ENCODE data around the gene PTPRE.

Gene PTPRE

GRCh38 chr10:127933271-127933670, 26.4 kb downstream of the PTPRE start:
- Histone ChIP-seq H3K4me1 (ENCODE audit: control insufficient read depth, insufficient read depth, low read length) (peaks cover 2% of the 10 kb centered on the region), H3K36me3 (ENCODE audit: control insufficient read depth, insufficient read depth, low read length, severe bottlenecking) (no peaks in the 10 kb centered on the region), H3K9me3 (ENCODE audit: control insufficient read depth, low read length) (no peaks in the 10 kb centered on the region), H3K9ac (ENCODE audit: low read length) (no peak overlapping the region), H3K27me3 (replicated peaks; ENCODE audit: control insufficient read depth, insufficient read depth, low read length) (no peaks in the 10 kb centered on the region), H3K4me3 (ENCODE audit: low read length) (no peak overlapping the region)
- DNase-seq (ENCODE audit: low read depth): no peak

DNA sequence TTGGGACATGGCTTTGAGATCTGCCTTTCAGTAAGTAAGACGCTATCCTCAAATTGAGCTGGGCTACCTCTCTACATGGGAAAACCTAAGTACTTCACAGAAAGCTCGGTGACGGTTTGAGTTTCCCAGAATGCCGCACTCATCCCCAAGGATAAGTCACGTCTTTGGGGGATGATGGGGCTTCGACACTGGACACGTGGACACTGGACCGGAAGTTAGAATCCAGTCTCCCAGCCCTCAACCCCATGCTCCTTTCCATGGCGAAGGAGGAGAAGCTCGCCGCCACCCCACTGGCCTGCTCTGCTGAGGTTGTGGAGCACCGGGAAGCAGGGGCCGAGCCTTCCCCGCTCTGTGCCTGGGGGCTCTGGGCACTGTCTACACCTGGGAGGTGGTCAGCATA, 27.5 kb downstream of the PTPRE start:
- no peaks in the 10 kb centered on the region for H3K9me3 ChIP-seq (ENCODE audit: control insufficient read depth, low read length)
- H3K27me3 ChIP-seq (replicated peaks; ENCODE audit: control insufficient read depth, insufficient read depth, low read length): no peaks in the 10 kb centered on the region
- no peaks in the 10 kb centered on the region for H3K36me3 ChIP-seq (ENCODE audit: control insufficient read depth, insufficient read depth, low read length, severe bottlenecking)
- no peak overlapping the region for H3K9ac ChIP-seq (ENCODE audit: low read length)
- DNase-seq (ENCODE audit: low read depth): no peak
- H3K4me3 ChIP-seq (ENCODE audit: low read length): no peak overlapping the region
- no peaks in the 10 kb centered on the region for H3K4me1 ChIP-seq (ENCODE audit: control insufficient read depth, insufficient read depth, low read length)

DNA sequence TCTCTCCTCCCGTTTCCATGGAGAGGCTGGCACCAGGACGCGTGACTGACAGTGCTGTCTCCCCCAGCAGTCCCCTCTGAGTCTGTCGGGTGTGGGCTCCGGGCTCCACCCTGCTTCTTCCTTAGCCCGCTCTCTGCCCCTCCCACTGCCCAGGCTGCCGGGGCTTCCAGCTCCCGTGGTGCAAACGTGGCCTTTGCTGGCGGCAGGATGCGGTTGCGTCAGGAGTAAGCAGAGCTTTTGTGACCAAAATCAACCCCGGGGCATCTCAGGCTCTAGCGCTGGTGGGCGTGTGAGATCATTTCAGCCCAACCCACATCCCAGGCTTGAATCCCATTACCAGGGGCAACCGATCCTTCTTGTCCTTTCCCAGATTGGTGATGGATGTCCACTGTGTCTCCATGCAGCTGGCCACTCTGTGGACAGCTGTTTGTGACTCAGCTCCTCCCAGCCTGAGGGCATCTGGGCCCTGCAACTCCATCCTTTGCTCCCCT, 28.2 kb downstream of the PTPRE start:
- H3K9ac ChIP-seq (ENCODE audit: low read length): no peak overlapping the region
- H3K36me3 ChIP-seq (ENCODE audit: control insufficient read depth, insufficient read depth, low read length, severe bottlenecking): no peaks in the 10 kb centered on the region
- no peak overlapping the region for H3K4me3 ChIP-seq (ENCODE audit: low read length)
- H3K9me3 ChIP-seq (ENCODE audit: control insufficient read depth, low read length): no peaks in the 10 kb centered on the region
- H3K27me3 ChIP-seq (replicated peaks; ENCODE audit: control insufficient read depth, insufficient read depth, low read length): no peaks in the 10 kb centered on the region
- DNase-seq (ENCODE audit: low read depth): no peak
- H3K4me1 ChIP-seq (ENCODE audit: control insufficient read depth, insufficient read depth, low read length): no peaks in the 10 kb centered on the region

- no peak for DNase-seq (ENCODE audit: low read depth)
- Histone ChIP-seq H3K4me1 (ENCODE audit: control insufficient read depth, insufficient read depth, low read length) (no peaks in the 10 kb centered on the region), H3K4me3 (ENCODE audit: low read length) (no peak overlapping the region), H3K9me3 (ENCODE audit: control insufficient read depth, low read length) (no peaks in the 10 kb centered on the region), H3K9ac (ENCODE audit: low read length) (no peak overlapping the region), H3K36me3 (ENCODE audit: control insufficient read depth, insufficient read depth, low read length, severe bottlenecking) (no peaks in the 10 kb centered on the region), H3K27me3 (replicated peaks; ENCODE audit: control insufficient read depth, insufficient read depth, low read length) (no peaks in the 10 kb centered on the region)
Measured at GRCh38 chr10:127937069-127937468, 30.2 kb downstream of the PTPRE start.

DNA sequence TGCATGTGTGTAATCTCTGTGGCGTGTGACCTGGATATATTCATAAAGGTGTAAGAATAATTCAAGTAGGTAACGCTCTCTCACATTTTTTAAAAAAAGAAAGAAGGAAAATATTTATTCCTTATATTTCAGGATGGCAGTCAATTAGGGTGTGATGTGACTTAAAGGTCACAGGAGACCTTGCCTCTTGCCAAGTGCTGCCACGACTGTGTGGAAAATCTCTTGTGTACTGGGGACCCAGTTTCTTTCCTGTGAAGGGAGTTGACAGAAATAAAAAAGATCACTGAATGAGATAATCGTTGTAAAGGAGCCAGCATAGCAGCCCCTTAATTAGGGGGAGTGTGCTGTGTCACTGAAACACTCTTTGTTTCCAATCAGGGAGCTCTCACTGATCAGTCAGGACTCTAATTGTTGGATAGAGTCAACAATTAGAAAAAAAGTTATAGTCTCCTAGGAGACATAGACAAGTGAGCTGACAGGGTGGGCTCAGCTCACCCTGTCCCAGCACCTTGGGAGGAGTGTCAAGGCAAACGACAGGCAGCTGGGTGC, 31.1 kb downstream of the PTPRE start:
- H3K4me1 ChIP-seq (ENCODE audit: control insufficient read depth, insufficient read depth, low read length): no peaks in the 10 kb centered on the region
- H3K36me3 ChIP-seq (ENCODE audit: control insufficient read depth, insufficient read depth, low read length, severe bottlenecking): no peaks in the 10 kb centered on the region
- no peak for DNase-seq (ENCODE audit: low read depth)
- H3K4me3 ChIP-seq (ENCODE audit: low read length): no peak overlapping the region
- H3K9ac ChIP-seq (ENCODE audit: low read length): no peak overlapping the region
- no peaks in the 10 kb centered on the region for H3K27me3 ChIP-seq (replicated peaks; ENCODE audit: control insufficient read depth, insufficient read depth, low read length)
- H3K9me3 ChIP-seq (ENCODE audit: control insufficient read depth, low read length): no peaks in the 10 kb centered on the region

GRCh38 chr10:127939786-127940330, 33.0 kb downstream of the PTPRE start:
- Histone ChIP-seq H3K4me3 (ENCODE audit: low read length) (no peak overlapping the region), H3K9me3 (ENCODE audit: control insufficient read depth, low read length) (no peaks in the 10 kb centered on the region), H3K27me3 (replicated peaks; ENCODE audit: control insufficient read depth, insufficient read depth, low read length) (no peaks in the 10 kb centered on the region), H3K36me3 (ENCODE audit: control insufficient read depth, insufficient read depth, low read length, severe bottlenecking) (no peaks in the 10 kb centered on the region), H3K4me1 (ENCODE audit: control insufficient read depth, insufficient read depth, low read length) (no peaks in the 10 kb centered on the region), H3K9ac (ENCODE audit: low read length) (no peak overlapping the region)
- DNase-seq (ENCODE audit: low read depth): no peak

- no peaks in the 10 kb centered on the region for H3K27me3 ChIP-seq (replicated peaks; ENCODE audit: control insufficient read depth, insufficient read depth, low read length)
- no peaks in the 10 kb centered on the region for H3K9me3 ChIP-seq (ENCODE audit: control insufficient read depth, low read length)
- H3K4me3 ChIP-seq (ENCODE audit: low read length): no peak overlapping the region
- DNase-seq (ENCODE audit: low read depth): no peak
- H3K4me1 ChIP-seq (ENCODE audit: control insufficient read depth, insufficient read depth, low read length): peaks cover 5% of the 10 kb centered on the region
- no peaks in the 10 kb centered on the region for H3K36me3 ChIP-seq (ENCODE audit: control insufficient read depth, insufficient read depth, low read length, severe bottlenecking)
- H3K9ac ChIP-seq (ENCODE audit: low read length): no peak overlapping the region
Measured at GRCh38 chr10:127940866-127941640, 34.1 kb downstream of the PTPRE start.

GRCh38 chr10:127942811-127943210, 35.9 kb downstream of the PTPRE start:
- no peak for DNase-seq (ENCODE audit: low read depth)
- H3K4me3 ChIP-seq (ENCODE audit: low read length): no peak overlapping the region
- H3K27me3 ChIP-seq (replicated peaks; ENCODE audit: control insufficient read depth, insufficient read depth, low read length): no peaks in the 10 kb centered on the region
- no peak overlapping the region for H3K9ac ChIP-seq (ENCODE audit: low read length)
- H3K9me3 ChIP-seq (ENCODE audit: control insufficient read depth, low read length): no peaks in the 10 kb centered on the region
- peaks cover 5% of the 10 kb centered on the region for H3K4me1 ChIP-seq (ENCODE audit: control insufficient read depth, insufficient read depth, low read length)
- H3K36me3 ChIP-seq (ENCODE audit: control insufficient read depth, insufficient read depth, low read length, severe bottlenecking): no peaks in the 10 kb centered on the region

DNA sequence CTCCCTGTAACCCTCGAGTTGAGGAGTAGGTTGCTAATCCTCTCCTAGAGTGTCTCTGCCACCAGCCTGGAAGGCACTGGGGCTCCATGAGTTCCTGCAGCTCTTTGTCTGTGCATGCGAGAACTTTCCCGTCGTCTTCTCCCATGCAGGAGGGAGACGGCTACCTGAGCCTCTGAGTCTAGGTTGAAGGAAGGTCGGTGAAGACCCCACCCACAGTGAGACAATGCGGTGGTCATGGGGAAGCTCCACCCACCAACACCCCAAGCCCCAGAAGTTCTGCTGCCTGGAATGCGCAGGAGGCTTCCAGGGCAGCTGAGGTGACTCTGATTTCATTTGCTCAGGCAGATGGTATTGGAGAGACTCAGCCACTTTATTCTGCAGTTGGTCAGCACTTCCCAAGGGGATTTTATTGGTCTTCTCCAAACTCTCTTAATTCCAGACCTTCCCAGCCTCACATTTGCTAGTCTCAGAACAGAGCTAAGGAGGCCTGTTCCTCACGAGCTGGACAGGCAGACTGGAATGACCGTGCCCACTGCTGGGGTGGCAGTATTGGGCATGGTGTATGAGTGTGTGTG, 36.5 kb downstream of the PTPRE start:
- H3K36me3 ChIP-seq (ENCODE audit: control insufficient read depth, insufficient read depth, low read length, severe bottlenecking): no peaks in the 10 kb centered on the region
- H3K4me1 ChIP-seq (ENCODE audit: control insufficient read depth, insufficient read depth, low read length): peaks cover 5% of the 10 kb centered on the region
- H3K4me3 ChIP-seq (ENCODE audit: low read length): no peak overlapping the region
- no peaks in the 10 kb centered on the region for H3K9me3 ChIP-seq (ENCODE audit: control insufficient read depth, low read length)
- H3K9ac ChIP-seq (ENCODE audit: low read length): no peak overlapping the region
- no peaks in the 10 kb centered on the region for H3K27me3 ChIP-seq (replicated peaks; ENCODE audit: control insufficient read depth, insufficient read depth, low read length)
- no peak for DNase-seq (ENCODE audit: low read depth)

DNA sequence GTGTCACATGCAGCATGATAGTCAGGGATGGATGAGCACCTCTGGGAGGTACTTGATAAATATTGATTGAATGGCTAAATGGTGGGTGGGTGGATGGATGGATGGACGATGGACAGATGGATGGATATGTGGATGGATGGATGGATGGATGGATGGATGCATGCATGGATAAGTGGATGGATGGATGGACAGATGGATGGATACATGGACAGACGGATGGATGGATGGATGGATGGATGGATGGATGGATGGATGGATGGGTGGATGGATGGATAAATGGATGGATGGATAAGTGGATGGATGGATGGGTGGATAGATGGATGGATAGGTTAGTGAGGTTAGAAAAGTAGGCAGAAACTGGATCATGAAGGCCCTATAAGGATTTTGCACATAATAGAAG, 37.4 kb downstream of the PTPRE start:
- H3K27me3 ChIP-seq (replicated peaks; ENCODE audit: control insufficient read depth, insufficient read depth, low read length): no peaks in the 10 kb centered on the region

GRCh38 chr10:127945341-127945758, 38.4 kb downstream of the PTPRE start:
- Histone ChIP-seq H3K4me1 (ENCODE audit: control insufficient read depth, insufficient read depth, low read length) (peaks cover 5% of the 10 kb centered on the region), H3K27me3 (replicated peaks; ENCODE audit: control insufficient read depth, insufficient read depth, low read length) (no peaks in the 10 kb centered on the region), H3K9me3 (ENCODE audit: control insufficient read depth, low read length) (no peaks in the 10 kb centered on the region), H3K9ac (ENCODE audit: low read length) (no peak overlapping the region), H3K4me3 (ENCODE audit: low read length) (no peak overlapping the region), H3K36me3 (ENCODE audit: control insufficient read depth, insufficient read depth, low read length, severe bottlenecking) (no peaks in the 10 kb centered on the region)
- no peak for DNase-seq (ENCODE audit: low read depth)

More for the DNA sequence above, 37.4 kb downstream of the PTPRE start:
- DNase-seq (ENCODE audit: low read depth): no peak
- Histone ChIP-seq H3K4me3 (ENCODE audit: low read length) (no peak overlapping the region), H3K4me1 (ENCODE audit: control insufficient read depth, insufficient read depth, low read length) (peaks cover 5% of the 10 kb centered on the region), H3K9ac (ENCODE audit: low read length) (no peak overlapping the region), H3K36me3 (ENCODE audit: control insufficient read depth, insufficient read depth, low read length, severe bottlenecking) (no peaks in the 10 kb centered on the region), H3K9me3 (ENCODE audit: control insufficient read depth, low read length) (no peaks in the 10 kb centered on the region)
